T-helper 1 cell treated with Interleukin-12 subunit alpha and Interleukin-12 subunit beta and Interleukin-4 antibody, amounts not matched to agents 30 ng/mL and 1 ng/mL, for 36 hours (primary cell): ENCODE measurements around the gene CORO2A. TPM values are rescaled to one million over a fixed set of nuclear protein-coding genes. Genes with fewer than 3 reads are reported as not detected.
"Not testable (repeated sequence)": the region's sequence is repeated elsewhere in the genome, so short reads cannot be mapped to it uniquely, and the experiment has no call there.

Source experiments
- intact Hi-C: fragments of 100-400 bp; cut with micrococcal nuclease; formaldehyde crosslinking; loops from one replicate; pipeline ENCODE4 v1.15.1; 2024
- total RNA-seq: library from RNA; stranded (reverse); gene quantifications from 2 replicates; pipeline ENCODE4 v1.2.3, GENCODE V29; 2022

The CORO2A gene
- total RNA-seq, 1 donor from 2014 or later: 3.9 TPM

DNA sequence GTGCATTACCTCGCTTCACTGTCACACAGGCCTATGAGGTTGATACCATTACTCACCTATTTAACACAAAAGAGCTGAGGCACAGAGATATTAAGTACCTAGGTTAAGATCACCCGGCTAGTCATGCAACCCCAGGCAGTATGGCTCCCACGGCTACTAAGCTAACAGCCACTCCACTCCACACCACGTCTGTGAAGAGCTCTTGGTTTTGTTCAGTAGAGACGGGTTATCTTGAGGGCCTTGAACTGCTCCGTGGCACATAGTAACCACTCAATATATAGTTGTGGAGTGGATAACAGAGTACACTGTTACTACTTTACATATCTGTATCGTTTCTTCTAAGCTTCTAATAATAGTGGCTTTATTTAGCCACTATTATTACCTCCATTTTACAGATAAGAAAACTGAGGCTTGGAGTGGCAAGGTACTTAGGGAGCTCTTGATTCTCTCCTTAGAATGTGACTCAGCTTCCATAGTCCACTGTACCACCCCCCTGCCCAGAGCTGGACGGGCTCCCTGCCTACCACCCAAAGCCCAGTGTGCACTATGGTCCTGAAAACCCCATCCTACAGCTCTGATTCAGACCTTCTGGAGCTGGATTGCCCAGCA lies 1.0 kb upstream of the CORO2A start:
- intact Hi-C loops: loop anchor here (1.0 kb wide), 4 partner anchors 75 to 137 kb away; partner anchors contain the start of gene NANS

- intact Hi-C loops: loop anchor here (1.0 kb wide), 2 partner anchors 64 to 269 kb away; no protein-coding TSS in a partner anchor
These were observed 550 bp downstream of the CORO2A start for GRCh38 chr9:98191671-98192502.

- intact Hi-C loops: no loop called here
These were observed 1.2 kb downstream of the CORO2A start for GRCh38 chr9:98191181-98191608.

DNA sequence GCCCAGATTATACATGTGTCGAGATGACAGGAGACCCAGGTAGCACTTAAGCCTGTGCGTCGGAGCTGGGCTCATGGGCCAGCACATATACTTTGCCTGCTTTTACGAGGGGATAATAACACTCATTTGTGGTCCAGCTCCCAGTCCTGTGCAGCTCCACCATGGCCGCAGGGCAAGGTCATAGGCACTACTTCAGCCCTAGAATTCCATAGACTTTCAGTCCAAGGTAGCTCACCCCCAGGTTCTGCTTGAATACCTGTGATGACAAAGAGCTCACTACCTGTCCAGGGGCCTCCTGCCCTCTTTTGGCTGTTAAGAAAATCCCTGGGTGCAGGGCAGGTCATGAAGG lies 1.7 kb downstream of the CORO2A start:
- intact Hi-C loops: no loop called here

DNA sequence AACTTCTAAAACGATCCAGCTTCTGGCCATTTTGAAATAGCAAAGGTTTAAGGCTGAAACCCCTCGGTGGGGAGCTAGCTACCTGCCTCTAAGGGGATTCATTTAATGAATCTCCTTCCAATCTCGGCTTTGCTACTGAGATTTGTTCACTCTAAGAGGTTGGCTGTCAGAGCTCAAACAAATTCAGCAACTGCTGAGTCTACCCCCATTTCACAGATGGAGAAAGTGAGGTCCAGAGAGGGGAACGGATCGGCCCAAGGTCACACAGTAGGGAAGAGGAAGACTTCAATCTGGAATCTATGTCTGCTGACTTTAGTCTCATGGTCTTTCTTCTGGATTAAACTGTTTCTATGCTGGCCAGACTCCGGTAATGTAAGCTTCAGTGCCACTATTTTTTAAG lies 3.0 kb downstream of the CORO2A start:
- intact Hi-C loops: no loop called here

DNA sequence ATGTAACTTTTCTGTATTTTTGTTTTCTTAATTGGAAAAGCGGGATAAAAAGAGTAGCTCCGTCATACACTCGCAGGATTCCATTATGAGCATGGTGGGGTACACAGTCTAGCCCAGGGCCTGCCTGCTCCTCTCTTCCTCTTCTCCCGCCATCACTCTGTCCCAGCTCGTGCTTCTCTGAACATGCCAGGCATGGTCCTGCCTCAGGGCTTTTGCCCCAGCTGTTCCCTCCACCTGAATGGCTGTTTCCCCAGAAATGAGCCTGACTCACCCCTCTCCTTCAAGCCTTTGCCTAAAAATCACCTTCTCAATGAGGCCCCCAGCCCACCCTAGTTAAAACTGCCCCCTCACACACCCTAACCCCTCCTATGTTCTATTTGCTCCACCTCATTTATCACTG lies 4.5 kb downstream of the CORO2A start:
- intact Hi-C loops: no loop called here

- intact Hi-C loops: no loop called here
These were observed 6.2 kb downstream of the CORO2A start for GRCh38 chr9:98186236-98186635.

DNA sequence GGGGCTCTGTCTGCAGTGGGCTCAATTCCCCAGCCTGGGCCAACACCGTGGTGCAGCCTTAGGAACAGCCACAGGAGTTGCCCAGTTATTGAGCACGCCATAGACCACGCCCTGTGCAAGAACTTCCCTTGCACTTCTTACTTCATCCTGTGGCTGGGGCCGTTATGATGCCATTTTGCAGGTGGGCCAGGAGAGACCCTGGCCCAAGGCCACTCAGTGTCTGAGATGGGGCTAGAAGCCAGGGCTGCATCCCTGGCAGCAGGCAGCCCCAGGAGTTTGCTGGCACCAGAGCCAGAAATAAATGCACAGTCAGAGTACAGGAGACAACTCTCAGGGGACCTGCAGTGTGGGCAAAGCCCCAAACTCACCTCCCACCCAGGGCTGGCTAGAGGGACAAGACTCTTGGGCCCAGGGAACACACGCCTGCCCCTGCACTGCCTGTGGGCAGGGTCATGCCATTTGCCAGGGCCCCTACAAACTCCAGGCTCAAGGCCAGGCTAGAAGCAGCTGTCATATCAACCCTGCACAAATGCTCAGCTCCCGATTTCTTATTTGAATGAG lies 6.7 kb downstream of the CORO2A start:
- intact Hi-C loops: no loop called here

DNA sequence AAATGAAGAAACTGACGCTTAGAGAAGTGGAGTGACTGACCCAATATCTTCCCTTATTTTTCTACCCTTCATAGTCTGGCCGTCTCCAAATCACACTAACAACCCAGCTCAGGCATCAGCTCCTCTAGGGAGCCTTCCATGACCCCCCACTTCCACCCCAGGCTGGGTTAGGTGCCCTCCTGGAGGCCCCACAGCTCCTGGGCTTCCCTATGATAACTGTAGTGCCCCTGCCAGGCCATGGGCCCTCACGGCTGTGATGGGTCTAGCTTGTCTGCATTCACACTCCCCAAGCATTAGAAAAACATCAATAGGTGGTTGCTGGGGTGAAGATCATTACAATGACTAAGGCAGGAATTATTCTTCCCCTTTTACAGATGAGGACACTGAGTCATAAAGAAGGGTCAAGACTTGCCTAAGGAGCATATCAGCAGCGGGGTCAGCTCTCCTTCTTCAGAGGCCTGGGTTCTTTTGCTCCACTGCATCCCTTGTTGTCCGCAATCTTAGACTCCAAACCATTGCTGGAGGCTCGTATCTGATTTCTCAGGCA lies 7.3 kb downstream of the CORO2A start:
- intact Hi-C loops: no loop called here

- intact Hi-C loops: no loop called here
These were observed 8.1 kb downstream of the CORO2A start for GRCh38 chr9:98184326-98184725.

DNA sequence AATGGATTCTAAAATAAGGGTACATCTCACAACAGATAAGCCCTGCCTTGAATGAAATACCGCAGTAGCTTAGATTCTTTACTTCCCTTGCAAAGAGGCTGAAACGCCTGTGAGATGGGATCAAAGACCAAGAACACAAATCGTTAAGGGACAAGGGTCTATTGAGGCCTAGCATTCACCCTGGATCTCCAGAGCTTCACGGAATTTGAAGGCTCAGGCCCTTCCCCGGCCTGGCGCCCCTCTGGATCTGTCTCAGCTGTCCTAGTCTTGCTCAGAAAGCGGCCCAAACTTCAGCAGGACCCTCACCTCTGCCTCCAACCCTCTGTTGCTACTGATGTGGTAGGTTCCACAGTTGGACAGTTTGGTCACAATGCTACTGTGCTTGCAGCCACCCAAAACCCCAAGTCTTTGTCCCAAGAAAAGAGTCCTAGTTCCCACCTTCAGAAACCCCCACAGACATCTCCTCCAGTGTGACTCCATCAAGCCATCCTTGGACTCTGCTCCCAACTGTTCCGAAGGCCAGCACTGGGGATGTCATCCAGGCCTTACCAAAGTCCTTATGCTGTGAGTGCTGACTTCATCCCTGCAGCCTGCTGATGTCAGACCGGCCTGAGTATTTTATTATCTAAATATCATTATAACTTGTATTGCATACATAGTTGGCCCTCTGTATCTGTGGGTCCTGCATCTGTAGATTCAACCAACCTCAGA lies 9.4 kb downstream of the CORO2A start:
- intact Hi-C loops: no loop called here

DNA sequence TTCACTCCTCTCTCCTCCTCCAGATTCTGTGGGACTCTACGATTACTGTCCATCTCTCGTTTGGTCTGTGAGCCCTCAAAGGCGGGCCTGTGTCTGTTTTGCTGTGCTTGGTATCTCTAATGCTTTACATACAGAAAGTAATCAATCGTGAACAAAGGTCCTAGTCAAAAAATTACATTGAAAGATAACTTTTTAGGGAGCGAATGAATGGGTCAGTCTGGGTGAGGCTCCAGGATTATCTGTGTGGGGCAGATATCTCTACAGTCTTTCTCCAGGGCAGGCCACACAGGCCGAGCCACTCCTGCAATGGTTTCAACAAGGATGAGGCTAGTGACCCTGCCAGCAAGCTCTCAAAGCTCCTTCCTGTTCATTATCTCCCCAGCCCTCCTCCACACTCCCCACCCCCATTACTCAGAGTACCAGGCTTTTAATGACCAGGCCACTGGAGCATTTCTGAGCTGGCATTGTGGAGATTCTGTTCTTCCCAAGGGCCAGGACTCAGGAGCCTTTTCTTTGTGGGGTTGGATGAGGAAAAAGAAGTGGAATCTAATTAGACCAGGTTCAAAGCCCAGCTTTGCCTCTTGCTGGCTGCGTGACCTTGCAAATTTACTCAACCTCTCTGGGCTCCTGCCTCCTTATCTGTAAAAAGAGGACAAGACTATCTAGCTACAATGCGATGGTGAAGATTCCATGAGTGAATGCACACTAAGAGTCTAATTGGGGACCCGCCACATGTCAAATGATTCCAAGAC lies 10.2 kb downstream of the CORO2A start:
- intact Hi-C loops: no loop called here

GRCh38 chr9:98181746-98182068 lies 10.7 kb downstream of the CORO2A start:
- intact Hi-C loops: no loop called here

- intact Hi-C loops: no loop called here
These were observed 11.4 kb downstream of the CORO2A start for GRCh38 chr9:98180996-98181395.

GRCh38 chr9:98178874-98179850 lies 13.3 kb downstream of the CORO2A start:
- intact Hi-C loops: no loop called here

- intact Hi-C loops: no loop called here
These were observed 15.8 kb downstream of the CORO2A start for GRCh38 chr9:98176391-98177259.

GRCh38 chr9:98175762-98176161 lies 16.7 kb downstream of the CORO2A start:
- intact Hi-C loops: no loop called here

- intact Hi-C loops: no loop called here
These were observed 17.3 kb downstream of the CORO2A start for GRCh38 chr9:98175028-98175569.

DNA sequence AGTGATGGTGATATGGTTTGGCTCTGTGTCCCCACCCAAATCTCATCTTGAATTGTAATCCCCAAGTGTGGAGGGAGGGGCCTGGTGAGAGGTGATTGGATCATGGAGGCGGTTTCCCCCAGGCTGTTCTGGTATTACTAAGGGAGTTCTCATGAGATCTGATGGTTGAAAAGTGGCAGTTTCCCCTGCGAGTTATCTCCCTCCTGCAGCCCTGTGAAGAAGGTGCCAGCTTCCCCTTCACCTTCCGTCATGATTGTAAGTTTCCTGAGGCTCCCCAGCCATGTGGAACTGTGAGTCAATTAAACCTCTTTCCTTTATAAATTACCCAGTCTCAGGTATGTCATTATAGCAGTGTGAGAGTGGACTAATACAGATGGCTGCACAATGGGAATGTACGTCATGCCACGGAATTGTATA lies 17.9 kb downstream of the CORO2A start:
- intact Hi-C loops: not testable (repeated sequence)
